Measurements from ENCODE around the gene TMEM186.
"Not testable (repeated sequence)": the region's sequence is repeated elsewhere in the genome, so short reads cannot be mapped to it uniquely, and the experiment has no call there.

TMEM186 gene

GRCh38 chr16:8808613-8809353 lies 11.3 kb upstream of the TMEM186 start:
- DNase-seq = no peak

- no peak for DNase-seq
Measured at GRCh38 chr16:8808009-8808408, 10.6 kb upstream of the TMEM186 start.

DNA sequence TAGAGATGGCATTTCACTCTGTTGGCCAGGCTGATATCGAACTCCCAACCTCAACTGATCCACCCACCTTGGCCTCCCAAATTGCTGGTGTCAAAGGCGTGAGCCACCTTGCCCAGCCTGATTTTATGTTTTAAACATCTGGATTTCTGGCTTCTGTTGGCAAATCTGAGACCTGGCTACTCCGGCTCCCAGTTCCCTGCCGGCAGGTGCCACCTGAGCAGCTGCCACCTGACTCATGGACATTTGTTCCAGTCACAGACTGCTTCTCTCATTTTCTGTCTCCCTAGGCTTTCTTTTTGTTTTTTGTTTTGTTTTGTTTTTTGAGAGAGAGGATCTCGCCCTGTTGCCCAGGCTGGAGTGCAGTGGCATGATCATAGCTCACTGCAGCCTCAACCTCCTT lies 9.8 kb upstream of the TMEM186 start:
- no peak for DNase-seq

- no peak for DNase-seq
Measured at GRCh38 chr16:8806272-8806983, 9.0 kb upstream of the TMEM186 start.

DNA sequence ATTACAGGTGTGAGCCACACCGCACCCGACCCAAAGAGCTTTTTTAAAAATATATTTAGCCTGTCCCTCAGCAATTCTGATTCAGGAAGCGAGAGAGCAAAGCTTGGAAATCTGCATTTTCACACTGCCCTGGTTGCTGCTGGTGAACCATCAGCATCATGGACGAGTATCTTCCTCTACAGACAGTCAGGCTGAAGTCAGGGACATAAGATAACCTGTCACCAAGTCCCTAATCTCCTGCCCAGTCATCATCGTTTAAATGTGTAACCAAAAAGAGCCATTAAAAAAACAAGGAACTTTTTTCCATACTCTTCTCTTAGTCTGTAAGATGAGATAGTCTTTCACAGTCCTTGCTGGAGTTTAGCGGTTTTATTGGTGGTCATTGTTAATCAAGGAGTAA lies 6.9 kb upstream of the TMEM186 start:
- DNase-seq = no peak

DNA sequence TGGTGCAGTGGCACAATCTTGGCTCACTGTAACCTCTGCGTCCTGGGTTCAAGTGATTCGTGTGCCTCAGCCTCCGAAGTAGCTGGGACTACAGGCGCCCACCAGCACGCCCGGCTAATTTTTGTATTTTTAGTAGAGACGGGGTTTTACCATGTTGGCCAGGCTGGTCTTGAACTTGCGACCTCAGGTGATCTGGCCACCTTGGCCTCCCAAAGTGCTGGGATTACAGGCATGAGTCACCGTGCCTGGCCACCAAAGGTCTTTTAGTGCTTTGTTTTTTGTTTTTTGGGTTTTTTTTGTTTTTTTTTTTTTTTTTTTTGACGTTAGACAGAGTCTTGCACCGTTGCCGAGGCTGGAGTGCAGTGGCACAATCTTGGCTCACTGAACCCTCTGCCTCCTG lies 6.3 kb upstream of the TMEM186 start:
- DNase-seq = not testable (repeated sequence)

DNA sequence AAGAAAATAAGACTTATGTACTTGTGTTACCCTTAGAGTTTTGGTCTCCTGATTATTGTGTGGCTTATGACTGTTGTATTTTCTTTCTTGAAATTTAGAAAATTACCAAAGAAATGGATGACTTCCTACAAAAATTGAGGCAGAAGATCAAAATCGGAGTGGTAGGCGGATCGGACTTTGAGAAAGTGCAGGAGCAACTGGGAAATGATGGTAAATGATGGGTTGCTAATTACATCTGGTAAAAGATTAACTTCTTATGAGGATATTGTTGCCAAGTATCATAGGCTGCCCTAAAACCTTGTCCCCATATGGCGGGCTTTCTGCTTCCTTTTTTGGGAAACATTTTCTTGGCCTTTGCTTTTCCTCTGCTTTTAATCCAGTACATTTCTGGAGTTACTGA lies 4.3 kb upstream of the TMEM186 start:
- DNase-seq = no peak

DNA sequence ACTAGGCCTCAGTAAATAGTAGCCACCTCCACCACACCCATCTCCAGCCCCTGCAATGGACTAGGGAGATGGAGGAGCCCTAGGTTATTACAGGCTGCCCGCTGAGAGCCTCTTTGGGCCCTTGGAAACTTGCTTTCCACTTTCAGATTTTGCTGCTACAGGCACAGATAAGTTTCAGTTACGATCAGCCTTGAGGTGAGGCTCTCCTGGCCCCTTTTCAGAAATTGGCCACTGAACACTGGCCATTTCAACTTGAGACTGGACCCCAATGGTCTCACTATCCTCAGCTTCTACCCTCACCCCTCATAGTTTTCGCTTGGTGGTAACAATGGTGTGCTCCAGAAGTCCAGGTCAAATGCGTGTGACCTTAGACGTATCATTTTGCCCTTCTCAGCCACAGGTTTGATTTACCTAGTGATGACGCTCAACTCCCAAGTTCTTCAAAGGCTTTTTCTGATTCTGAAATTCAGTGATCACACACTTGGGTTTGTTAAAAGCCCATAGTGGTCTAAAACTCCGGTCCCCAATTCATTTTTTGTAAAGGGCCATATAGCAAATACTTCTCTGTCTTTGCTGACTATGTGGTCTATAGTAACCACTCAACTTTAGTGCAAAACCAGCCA lies 1.2 kb upstream of the TMEM186 start:
- DNase-seq = no peak

GRCh38 chr16:8798174-8798527 lies 712 bp upstream of the TMEM186 start:
- DNase-seq = no peak

- no peak for DNase-seq
Measured at GRCh38 chr16:8796469-8797363, 723 bp downstream of the TMEM186 start.

DNA sequence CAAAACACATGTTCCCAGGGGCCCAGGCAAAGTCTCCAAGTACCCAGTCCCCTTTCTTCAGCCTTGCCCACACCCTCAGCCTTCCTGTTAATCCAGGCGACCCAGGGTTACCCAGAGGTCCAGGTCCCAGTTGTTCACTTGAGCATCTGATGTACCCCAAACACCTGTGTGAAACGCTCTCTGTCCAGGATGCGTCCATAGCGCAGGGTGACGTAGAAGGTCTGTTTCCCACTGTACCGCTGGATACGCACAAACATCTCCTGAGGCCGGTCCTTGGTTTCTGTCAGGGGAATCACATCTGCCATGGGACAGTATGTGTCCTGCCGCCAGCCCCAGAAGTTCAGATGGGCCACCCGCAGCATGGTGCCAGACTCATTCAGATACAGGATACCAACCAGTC lies 1.6 kb downstream of the TMEM186 start:
- DNase-seq = no peak

DNA sequence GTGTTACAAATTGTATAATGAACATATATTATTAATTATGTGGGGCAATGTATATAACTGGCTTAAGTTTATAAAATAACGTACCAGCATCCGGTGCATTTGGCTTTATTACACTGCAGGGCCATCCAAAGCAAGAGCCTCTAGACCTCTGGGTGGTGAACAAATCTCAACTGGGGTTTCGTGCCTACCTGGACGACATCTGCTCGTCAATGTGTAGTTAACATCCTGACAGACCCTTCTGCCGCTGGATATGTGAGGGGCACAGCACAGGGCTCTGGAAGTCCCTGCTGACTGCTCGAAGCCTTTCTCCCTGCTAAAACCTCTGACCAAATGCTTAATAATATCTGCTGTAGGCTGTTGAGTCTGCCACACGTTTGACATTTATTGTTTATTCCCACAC lies 2.3 kb downstream of the TMEM186 start:
- no peak for DNase-seq

GRCh38 chr16:8788578-8789172 lies 8.8 kb downstream of the TMEM186 start:
- DNase-seq = no peak

DNA sequence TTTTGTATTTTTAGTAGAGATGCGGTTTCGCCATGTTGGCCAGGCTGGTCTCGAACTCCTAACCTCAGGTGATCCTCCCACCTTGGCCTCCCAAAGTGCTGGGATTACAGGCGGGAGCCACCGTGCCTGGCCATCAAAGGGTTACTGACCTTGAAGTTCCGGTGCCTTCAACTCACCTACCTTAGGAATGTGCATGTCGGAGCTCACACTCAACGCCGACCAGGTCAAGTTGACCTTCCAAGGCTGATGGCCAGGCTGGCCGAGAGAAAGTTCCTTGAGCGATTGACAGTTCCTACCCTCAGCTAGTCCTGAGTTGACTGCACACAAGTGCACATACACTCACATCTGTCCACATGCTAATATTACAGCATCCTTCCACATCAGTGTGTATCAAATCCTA lies 11.1 kb downstream of the TMEM186 start:
- not testable (repeated sequence) for DNase-seq

DNA sequence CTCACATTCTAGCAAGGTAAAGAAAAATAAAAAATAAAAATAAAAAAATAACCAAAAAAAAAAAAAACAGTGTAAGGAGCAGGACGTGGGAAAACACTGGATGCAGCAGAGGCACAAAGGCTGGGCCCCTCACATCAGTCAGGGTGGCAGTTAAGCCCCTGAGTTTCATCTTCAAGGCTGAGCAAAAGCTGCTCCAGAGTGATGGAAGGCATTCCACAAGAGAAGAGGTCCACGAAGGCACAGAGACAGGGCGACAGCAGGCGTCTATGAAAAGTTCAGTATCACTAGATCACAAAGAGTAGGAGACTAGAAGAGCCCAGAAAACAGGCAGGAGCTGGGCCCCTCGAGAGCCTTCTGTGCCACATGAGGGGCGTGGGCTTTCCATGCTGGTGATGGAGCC lies 12.0 kb downstream of the TMEM186 start:
- DNase-seq = no peak

DNA sequence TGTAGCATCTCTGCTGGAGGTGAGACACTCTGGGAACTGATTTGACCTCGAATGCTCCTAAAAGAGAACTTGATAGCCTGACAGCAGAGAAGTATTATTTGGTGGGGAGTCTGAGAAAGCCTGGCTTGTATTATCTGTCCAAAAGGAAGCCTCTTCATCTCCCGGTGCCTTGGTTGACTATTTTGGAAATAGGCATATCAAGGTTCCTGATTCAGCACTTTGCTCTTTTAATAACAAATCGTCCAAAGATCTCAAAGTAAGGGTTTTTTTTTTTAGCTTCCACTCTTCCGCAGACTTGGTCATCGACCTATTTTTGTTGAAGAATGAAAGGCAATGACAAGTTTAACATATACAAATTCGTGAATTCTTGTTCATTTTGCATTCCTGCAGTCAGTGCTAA lies 14.8 kb downstream of the TMEM186 start:
- no peak for DNase-seq

GRCh38 chr16:8781797-8782196 lies 15.6 kb downstream of the TMEM186 start:
- no peak for DNase-seq

- DNase-seq = no peak
Measured at GRCh38 chr16:8777217-8777616, 20.2 kb downstream of the TMEM186 start.

- DNase-seq = no peak
Measured at GRCh38 chr16:8776129-8776584, 21.3 kb downstream of the TMEM186 start.

DNA sequence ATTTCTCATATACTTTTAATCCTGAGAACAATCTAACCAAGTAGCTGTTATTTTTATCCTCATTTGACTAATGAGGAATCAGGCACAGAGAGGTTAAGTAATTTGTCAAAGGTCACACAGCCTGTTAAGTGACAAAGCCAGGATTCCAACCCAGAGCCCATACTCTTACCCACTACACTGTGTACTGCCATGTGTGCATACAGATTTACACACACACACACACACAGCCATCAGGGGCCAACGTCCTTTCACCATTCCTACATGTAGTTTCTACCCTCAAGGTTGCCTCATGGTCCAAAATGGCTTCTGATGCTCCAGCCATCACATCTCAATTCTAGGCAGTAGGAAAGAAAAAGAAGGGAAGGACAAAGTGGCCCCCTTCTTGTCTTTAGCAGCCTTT lies 22.1 kb downstream of the TMEM186 start:
- no peak for DNase-seq

DNA sequence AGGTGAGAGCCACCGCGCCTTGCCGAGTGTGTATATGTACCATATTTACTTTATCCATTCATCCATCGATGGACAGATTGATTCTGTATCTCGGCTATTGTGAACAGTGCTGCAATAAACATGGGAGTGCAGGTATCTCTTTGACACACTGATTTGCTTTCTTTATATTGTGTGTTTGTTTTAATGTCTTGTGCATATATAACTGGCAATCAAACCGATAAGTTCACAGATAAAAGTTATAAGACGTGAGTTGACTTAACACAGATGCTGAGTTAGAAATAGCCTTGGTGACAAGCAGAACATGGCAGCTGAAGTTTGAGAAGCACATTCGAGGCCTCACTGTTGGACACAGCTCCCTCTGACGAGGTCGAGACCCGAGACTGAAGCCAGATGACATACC lies 23.2 kb downstream of the TMEM186 start:
- no peak for DNase-seq

DNA sequence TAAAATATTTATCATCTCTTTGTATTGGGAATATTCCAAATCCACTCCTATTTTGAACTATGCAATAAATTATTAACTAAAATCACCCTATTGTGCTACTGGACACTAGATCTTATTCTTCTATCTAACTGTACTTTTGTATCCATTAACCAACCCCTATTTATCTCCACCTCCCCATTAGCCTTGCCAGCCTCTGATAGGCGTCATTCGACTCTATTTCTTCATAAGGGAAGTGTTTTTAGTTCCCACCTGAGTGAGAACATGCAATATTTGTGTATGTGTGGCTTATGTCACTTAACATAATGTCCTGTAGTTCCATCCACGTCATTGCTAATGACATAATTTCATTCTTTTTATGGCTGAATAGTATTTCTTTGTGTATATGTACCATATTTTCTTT lies 23.9 kb downstream of the TMEM186 start:
- DNase-seq = no peak

- DNase-seq = no peak
Measured at GRCh38 chr16:8768692-8769091, 28.7 kb downstream of the TMEM186 start.

All from inflammatory macrophage (primary cell).